ENCODE results near the gene BRINP1. TPM values are rescaled to one million over a fixed set of nuclear protein-coding genes. Genes with fewer than 3 reads are reported as not detected.

The BRINP1 gene
- total and polyA plus RNA-seq, 2 of the 8 experiments (the other 6 are each of a cell fraction or from before 2014, with no cell fraction given), result 19.5 to 20.5 TPM

DNA sequence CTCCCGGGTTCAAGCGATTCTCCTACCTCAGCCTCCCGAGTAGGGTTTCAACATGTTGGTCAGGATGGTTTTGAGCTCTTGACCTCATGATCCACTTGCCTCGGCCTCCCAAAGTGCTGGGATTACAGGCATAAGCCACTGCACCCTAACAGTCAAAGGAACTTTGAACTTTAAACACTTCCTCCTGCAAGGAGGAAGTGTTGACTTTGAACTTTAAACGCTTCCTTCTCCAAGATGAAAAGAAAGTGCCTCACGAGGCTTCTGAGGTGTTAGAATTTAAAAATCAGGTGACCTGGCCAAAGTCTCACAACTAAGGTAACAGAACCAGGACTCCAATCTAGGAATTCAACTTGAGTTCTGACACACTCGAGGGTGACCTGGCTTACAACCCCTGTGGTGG lies 150.9 kb downstream of the BRINP1 start (continued):
- no peak for TF ChIP-seq KDM5A (IDR thresholded peaks at IDR 0.05; ENCODE audit: low read length)
- no peak for TF ChIP-seq POU5F1 (IDR thresholded peaks at IDR 0.05; ENCODE audit: low read depth, low read length)
- TF ChIP-seq HDAC6 (IDR thresholded peaks at IDR 0.05; ENCODE audit: low read depth, low read length), result no peak
